HG03103 (cell line): ENCODE results near the gene DPM2.
A peak's percentile ranks its signal among the peaks of the same experiment; 100 is the strongest.

Experiments used
- ATAC-seq: cut with Tn5 transposase; IDR thresholded peaks from one replicate; pipeline ENCODE4 v1.9.1; 2021; ENCODE audit warnings: low read depth; ENCODE audit not compliant: unreplicated experiment

The DPM2 gene

DNA sequence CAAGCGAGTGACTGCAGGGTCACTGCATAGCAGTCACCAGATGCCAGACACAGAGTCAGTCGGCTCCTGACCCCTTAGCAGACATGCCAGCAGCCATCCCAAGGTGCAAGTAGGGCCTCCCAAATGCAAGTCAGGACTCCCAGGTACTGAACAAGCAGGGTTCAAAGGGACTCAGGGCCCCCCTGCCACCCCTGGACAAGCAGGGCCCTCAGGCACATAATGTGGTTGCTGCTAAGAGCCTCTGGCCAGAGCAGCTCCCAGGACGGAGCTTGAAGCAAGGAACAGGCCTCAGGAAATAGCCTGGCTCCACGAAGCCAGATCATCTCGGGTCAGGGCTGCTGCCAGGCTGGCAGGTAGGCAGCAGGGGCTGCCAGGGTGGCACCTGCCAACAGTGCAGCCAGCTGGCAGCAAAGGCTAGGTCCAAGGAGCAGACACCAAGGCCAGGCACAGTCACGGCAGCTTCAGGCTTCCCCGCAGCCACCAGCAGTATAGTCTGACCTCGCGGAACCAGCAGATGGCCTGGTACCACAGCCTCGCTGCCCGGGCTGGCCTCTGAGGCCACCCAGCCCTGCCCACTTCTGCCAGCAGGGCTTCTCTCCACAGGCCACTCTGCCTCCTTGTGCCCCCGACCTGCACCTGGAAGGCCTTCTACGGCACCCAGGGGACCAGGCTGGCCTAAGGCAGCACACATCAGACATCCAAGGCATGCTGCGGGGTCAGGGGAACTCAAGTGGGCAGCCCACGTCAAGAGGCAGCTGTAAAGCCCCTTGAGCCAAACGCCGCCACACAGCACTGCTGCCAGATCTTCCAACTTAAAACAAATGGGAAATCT, 35.7 kb upstream of the DPM2 start:
- no peak for ATAC-seq

DNA sequence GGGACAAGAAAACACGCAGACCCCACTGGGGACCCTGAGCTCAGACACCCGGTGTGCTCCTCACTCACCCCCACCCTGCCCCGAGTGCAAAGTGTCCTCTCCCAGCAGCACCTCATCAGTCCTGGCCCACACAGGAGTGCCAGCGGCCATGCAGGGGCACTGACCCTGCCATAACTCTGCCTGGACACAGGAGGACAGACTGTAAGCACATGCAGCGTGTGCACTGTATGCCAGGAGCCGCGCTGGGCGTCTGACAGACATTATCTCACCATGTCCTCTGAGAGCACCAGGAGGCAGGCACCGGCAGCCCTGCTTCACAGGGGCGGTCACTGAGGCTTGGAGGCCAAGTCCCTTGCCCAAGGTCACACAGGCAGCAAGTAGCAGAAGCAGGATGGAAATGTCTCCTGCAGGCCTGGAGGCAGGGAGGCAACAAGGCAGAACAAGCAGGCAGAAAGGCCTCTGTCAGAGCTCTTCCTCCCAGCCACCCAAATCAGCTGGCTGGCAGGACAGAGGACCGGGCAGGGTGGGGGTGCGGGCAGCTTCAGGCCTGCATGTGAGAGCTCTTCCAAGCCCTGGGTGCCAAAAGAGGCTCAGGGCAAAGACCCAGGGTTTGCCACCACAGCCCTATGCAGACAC, 34.7 kb upstream of the DPM2 start:
- ATAC-seq: no peak

DNA sequence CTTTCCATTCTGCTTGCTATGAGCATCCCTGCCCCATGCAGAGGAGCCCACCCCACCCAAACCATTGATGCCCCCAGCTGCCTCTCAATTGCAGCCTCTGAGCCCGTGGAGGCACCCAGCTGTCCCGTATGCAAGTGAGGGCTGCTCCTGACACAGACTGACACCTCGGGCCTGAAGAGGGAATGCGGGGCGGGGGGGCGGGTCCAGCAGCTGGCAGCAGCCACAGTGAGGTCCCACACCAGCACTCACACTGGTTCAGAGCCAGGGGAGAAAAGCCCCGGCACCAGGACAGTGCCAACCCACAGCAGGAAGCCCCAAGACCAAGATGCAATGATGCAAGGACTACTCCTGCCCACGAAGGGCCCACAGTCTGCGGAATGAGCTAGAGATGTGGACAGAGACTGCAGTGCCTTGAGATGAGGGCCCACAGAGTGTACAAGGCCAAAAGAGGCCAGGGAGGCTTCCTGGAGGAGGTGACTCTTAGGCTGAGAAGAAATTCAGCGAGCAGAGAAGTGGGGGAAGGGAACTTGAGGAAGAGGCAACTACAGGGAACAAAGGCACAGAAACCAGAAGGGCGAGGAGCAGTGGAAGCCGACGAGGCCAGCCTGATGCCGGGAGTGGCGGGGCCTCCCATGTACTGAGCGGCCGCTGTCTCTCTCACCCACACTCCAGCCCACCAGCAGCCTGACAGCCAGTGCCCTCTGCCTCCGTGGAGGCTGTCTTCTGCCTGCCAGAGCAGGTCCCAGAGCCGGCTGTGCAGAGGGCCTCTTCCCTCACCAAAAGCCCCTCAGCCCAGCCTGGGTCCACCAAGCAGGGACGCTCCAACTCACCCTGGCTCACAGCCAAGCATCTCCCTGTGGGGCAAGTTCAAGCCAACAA, 33.9 kb upstream of the DPM2 start:
- ATAC-seq: no peak

DNA sequence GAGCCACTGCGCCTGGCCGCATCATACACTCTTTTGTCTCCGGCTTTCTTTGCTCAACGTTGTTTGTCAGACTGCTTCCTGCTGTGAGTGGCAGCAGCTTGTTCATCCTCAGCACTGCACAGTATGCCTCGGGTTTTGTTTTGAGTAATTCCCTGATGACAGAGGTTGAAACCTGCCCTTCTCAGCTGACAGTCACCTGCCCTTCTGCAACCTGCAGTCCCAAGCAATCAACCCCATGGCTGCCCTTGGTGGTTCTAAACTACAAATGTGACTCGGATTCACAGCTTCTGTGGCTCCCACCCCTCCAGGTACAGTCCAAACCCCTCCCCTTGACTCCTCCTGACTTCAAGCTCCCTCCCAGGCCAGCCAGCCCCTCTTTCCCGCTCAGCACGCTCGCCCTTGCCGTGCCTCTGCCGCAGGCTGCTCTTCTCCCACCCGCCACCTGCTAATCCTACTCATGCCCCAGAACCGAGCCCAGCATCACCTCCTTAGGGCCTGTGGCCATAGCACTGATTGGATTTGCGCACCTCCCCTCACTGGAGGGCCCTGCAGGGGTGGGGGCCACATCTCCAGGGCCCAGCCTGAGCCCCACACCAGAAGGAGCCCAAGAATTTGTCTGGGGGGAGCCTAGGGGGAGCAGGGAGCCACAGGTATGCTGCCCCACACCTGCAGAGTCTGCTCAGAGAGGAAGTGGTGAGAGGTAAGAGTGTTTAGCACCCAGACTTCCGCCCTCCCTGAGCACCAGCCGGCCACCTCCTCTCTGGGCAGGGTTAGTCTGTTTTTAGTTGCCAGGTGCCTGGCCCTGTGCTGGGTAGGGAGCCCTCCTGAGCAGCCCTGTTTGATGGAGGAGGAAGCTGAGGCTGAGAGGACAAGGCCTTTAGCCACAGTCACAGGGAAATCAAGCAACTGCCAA, 33.0 kb upstream of the DPM2 start:
- peak; percentile 79 for ATAC-seq

DNA sequence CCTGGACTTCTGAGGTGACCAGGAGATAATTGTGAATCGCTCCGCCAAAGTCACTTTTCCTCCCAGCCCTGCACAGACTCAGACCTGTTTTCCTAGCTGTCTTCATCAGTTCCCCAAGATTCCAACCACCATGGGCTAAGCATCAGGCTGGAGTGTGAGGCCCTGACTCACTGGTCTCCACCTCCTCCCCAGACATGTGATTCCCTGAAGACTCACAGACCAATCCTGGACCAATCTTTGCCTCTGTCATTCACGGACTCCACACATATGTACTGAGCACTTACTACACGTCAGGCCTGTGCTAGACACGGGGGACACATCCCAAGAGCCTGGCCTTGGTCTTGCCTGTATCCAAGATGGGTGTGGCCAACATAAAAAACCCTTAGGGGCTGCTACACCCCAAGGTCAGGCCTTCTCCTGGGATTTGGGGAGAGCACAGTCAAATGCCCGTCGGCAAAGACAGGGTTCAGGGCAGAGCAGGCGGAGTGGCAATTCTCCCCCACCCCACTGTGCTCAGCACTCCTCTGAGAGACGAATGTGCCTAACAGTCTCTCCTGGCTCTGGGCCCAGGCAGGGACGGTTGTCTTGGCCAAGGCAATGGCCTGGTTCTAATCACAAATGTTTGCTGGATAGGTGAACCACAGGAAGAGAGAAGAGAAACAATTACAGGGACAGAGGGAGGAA, 31.2 kb upstream of the DPM2 start:
- no peak for ATAC-seq

DNA sequence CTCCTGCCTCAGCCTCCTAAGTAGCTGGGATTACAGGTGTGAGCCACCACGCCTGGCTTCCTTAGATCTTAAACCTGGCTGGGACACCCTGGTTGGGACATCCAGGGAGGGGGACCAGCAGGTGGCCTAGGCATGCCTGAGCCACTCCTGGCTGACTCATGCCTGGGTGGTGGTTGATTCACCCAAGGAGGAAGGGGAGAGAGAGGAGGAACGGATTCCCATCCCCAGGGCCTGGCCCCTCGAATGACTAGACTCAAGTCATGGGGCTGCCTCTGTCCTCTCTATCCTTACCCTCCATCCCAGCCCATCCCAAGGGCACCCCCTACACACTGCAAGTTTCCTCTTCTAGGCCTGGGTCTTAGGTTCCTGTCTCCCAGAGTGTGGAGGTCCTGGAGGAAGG, 30.4 kb upstream of the DPM2 start:
- ATAC-seq: no peak

DNA sequence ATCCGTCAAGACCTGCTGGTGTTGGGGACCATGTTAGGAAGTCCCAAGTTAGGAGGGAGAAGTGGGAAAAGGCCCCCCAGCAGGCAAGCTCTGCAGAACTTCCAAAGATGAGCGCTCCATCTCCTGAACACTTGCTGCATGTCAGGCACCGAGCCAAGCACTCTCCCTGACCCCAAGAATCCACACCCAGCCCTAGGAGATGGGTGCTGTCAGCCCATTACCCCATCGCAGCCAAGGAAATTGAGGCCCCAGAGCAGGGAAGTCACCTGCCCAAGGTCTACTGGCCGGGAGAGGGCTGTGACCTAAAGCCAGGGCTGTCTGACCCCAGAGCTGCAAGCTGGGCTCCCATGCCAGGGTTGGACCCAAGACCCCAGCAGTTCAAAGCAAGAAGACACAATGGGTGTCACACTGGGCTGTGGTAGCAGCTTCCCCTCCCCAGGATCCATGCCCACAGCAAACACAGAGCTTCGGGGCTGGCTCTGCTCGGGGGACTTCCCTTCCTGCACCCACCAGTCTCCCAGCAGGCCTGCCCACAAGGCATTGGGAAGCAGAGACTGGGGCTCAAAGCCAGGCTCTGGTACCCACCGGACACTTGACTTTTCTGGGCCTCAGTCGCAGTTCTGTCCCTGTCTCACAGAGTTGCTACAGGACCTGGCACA, 29.6 kb upstream of the DPM2 start:
- ATAC-seq: no peak

DNA sequence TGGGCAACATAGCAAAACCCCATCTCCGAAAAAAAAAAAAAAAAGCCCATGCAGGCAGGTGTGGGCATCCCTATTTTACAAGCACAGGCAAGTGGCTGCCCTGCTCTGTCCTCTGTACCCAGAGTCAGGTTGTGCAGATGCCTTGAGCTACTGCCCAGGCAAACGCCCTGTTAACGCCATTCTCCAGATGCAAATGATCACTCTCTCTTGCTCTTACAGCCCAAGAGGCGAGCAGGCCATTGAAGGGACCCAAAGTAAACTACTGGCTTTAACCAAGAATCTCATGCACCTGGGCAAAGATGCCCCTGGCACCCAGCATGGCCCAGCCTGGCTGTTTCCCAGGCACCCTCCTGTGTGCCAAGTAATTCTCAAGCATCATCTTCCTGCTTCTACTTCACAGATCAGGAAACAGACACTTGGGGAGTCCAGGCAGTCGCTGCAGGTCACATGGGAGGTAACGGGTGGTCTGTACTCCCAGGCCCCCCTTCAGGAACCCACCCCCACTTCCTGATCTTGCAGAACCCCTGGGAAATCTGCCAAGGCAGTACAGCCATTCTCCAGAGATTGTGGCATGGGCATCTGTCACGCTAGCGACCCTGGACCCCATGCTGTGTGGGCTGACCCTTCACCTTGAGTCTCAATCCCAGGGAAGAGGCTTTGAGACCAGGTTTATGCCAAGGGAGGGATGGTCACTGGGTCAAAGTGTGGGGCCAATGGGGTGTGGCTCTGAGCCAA, 28.9 kb upstream of the DPM2 start:
- ATAC-seq: no peak

DNA sequence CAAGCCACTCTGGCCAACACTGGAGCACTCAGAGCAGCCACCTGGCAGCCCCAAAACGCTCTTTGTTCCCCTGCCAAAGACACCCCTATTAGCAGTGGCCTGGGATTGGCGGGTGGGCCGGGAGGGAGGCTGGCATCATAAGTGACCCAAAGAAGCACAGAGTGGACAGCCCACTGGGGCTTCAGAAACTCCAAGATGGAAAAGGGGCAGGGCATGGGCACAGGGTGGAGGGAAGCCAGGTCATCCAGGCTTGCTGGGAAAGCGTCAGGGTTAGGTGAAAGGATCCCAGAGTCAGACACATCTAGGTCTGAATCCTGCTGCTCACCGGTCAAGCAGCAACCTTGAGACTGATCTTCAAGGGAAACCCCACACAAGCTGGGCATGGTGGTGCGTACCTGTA, 28.3 kb upstream of the DPM2 start:
- no peak for ATAC-seq

DNA sequence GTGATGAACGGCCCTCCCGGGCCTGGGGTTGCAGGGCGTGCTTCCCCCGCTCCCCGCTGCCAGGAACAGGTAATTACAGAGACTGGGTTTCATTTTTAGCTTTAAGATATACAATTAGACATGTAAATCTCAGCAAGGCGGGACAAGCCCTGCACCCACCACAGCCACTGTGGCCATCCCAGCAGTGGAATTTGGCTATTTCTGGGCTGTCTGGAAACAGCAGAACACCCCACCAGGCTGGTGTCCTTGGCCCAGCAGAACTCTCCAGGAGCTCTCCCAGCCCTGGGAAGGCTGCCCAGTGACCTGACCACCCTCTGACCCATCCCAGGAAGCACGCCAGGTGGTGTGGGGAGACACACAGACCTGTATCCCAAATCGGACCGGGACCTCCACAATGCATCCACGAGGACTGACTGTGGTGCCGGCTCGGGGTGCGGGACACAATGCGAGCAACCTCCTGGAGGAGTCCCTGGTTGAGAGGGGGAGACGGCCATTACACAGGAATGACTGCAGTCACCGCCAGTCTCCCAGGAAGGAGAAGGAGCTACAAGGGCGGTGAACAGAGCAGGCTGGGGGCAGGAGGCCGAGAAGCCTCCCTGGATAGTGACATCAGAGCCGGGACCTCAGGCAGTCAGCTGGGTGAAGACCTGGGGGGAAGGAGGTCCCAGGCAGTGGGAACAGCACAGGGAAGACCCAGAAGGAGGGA, 25.9 kb upstream of the DPM2 start:
- no peak for ATAC-seq

DNA sequence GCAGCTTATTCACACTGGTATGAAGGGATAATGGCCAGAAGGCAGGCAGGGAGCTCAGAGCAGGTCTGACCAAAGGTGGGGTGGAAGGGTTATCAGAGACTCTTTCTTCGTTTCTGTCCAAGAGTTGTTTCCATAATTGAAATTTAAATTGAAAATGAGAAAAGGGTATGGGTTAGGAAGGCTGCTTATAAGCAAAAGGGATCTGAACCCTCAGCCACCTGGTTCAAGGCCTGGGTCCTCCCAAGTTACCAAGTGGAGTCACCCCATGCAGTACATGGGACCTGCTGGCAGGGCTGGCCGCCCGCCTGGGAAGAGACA, 25.3 kb upstream of the DPM2 start:
- ATAC-seq: no peak

DNA sequence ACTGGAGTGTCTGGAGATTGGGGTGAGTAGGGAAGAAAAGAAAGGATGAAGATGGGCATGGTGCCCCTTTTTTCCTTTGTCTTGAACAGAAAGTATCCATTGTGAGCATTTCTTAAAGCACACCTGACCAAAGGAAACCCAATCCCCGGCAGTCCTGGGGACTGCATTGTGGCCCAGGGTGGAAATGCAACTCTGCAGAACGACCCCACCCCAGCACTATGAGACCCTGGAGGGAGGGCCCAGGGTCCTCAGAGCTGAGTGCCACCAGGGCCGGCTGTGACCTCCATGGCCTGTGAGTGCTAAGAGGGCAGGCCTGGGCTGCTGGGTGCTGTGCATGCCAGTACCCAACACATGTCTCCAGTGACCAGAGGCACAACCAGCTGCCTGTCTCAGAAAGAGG, 24.6 kb upstream of the DPM2 start:
- no peak for ATAC-seq

DNA sequence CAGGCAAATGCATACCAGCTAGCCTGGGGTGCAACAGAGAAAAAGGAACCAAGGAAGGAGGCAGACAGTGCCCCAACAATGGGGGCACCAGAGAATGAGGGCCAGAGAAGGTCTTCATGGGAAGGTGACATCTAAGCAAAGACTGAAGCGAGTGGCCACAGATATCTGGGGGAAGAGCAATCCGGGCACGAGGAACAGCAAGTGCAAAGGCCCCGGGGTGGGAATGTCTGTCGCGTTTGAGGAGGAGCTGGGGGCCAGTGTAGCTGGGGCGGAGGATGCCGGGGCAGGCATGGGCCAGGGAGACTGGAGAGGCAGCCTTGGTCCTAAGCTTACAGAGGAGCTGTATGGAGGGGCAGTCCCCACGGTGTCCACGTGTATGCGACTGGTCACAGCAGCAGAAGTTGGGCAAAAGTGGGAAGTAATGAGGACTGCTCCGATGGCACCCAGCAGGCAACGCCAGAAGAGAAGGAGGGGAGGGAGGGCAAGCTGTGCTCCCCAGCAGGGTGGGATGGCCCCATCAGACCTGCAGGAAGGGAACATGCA, 24.0 kb upstream of the DPM2 start:
- no peak for ATAC-seq

DNA sequence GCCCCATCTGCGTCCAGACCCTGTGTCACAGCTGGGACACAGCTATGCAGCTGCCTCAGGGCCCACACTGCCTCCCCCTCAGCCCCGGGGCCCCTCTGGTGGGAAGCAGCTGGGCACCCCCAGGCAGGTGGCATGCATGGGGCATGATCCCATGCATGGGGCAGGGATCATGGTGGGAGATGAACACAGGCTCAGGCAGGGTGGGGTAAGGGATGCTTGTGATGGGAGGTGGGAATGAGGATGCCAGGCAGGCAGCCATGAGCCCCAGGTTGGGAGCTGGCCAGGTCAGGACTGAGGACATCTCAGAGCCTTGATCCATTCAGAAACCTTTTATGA, 23.5 kb upstream of the DPM2 start:
- ATAC-seq: no peak

DNA sequence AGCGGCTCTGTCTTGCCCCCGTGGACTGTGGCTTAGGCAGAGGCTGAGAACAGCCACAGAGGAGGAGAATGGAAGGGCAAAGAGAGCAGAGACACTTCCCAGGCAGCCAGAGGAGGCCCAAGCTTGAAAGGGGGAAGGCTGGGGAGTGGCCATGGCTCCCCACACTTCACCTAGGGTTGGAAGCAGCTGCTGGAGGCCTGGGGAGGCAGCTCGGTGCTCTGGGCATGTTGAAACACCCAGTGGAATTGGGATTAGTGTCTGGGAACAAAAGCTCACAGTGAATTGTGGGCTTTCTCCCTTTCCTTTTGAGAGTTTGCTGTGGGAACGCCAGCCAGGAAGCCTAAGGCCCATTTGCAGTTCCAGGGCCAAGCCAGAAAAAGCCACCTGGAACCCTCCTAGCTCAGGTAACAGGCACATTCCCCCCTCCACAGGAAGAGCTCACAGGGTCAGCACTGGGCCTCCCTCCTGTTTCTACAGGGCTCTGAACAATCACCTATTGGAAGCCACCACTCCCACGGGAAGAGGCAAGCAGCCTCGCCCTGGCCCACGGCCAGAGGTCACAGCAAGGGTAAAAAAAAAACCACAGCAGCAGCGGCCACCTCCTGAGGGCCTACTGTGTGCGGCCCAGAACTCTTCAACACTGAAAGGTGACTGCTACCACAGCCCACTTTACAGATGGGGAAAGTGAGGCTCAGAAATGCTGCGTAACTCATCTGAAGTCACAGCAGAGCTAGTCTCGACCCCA, 22.9 kb upstream of the DPM2 start:
- no peak for ATAC-seq

DNA sequence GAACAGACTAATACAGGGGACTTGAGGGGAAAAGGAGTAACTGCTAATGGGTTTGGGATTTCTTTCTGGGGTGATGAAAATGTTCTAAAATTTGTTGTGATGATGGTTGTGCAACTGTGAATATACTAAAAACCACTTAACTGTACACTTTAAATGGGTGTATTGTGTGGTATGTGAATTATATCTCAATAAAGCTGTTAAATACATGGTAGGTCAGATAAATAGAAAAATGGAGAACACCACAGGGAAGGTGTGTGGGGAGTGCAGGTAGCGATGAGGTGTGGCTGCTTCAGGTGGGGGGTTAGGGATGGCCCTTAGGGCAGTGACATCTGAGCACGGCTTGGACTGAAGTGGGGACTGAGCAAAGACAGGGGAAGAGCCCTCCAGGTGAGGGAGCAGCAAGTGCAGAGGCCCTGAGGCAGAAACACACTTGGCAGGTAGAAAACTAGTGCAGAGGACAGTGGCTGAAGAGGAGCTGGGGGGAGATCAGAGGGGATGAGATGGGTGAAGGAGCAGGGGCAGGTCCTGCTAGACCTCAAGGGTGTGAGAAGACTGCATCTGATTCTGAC, 22.3 kb upstream of the DPM2 start:
- ATAC-seq: no peak

DNA sequence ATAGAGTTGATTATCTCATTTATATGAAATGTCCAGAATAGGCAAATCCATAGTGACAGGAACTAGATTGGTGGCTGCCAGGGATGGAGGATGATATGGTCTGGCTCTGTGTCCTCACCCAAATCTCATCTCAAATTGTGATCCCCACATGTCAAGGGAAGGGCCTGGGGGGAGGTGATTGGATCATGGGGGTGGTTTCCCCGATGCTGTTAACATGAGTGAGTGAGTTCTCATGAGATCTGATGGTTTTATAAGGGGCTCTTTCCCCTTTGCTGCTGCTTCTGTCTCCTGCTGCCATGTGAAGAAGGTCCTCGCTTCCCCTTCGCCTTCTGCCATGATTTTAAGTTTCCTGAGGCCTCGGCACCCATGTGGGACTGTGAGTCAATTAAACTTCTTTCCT, 21.7 kb upstream of the DPM2 start:
- ATAC-seq: no peak
